GM04503 (cell line): ENCODE data around the gene NLRP6.
"Not testable (repeated sequence)": the region's sequence is repeated elsewhere in the genome, so short reads cannot be mapped to it uniquely, and the experiment has no call there.

Source experiments
- DNase-seq: peaks from one replicate; pipeline ENCODE4 v3.0.0-alpha.2; 2012; ENCODE audit warnings: low read depth

The NLRP6 gene

GRCh38 chr11:278001-278951, at the start of gene NLRP6:
Gene NLRP6, plus strand, starts transcription at chr11:278407. Its CDS starts 163 bp downstream, at chr11:278570.
- no peak for DNase-seq

DNA sequence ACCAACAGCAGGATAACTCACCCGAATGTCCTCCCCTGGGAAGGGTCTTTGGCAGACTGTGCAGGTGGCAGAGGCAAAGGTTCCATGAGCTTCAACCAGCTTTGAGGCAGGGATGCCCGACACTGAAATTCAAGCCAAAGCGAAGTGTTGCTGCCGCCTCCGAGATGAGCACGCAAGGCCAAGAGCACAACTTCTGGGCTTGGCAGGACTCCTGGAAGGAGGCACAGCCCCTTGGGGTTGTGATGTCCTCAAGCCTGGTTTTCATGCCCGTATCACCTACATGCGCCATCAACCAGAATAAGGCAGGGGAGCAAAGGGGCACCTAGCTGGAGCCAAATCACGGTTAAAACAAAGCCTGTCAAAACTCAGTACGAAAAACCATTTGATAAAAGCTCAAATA, 47.8 kb upstream of the NLRP6 start:
- DNase-seq, result no peak

- no peak for DNase-seq
These were observed 45.2 kb upstream of the NLRP6 start for GRCh38 chr11:232783-233565.

DNA sequence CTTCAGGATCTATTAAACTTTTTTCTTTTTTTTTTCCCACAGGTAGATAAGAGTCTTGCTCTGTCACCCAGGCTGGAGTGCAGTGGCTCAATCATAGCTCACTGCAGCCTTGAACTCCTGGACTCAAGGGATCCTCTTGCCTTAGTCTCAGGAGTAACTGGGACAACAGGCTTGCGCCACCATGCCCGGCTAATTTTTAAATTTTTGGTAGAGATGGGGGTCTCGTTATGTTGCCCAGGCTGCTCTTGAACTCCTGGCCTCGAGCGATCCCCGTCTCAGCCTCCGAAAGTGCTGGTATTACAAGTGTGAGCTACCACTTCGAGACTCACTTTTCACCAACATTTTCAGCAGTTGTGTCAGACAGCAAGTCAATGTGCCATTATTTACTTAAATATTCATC, 43.0 kb upstream of the NLRP6 start:
- DNase-seq, result no peak

- DNase-seq, result no peak
These were observed 42.6 kb upstream of the NLRP6 start for GRCh38 chr11:235609-235996.

DNA sequence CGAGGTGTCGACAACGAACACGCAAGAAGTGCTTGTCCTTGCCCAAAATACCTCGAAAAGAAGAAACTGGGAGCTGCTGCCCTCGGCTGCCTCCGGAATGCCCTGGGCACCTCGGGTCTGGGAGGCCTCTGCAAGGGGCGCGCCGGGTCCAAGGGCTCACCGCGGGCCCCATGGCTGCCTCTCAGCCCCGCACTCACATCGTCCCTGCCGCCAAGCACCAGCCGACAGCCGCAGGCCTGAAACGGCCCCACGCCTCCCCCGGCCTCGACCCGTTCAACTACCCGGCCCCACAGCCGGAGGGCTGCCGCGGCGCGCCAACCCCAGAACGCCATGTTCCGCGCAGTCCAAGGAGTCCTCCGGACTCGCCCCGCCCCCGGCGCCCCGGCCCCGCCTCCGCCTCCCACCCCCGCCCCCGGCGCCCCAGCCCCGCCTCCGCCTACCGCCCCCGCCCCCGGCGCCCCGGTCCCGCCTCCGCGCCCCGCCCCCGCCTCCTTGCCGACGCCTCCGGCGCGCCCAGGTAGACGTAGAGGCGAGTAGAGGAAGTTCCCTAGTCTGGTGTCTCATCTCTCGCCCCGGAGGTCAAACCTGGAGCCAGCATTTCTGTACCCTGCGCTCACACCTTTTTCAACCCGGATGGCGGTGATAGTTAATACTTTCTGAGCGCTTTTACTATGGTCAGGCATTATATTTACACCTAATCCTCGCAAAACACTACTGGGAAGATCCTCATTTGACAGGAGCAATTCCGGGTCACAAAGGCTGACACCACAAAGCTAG, 42.0 kb upstream of the NLRP6 start, which contains the start of gene SIRT3:
Gene SIRT3 (minus strand): TSS at position 346 of the 777 bp plus-strand sequence. CDS start 14 bp downstream, at position 332.
- peak; percentile 29 for DNase-seq

DNA sequence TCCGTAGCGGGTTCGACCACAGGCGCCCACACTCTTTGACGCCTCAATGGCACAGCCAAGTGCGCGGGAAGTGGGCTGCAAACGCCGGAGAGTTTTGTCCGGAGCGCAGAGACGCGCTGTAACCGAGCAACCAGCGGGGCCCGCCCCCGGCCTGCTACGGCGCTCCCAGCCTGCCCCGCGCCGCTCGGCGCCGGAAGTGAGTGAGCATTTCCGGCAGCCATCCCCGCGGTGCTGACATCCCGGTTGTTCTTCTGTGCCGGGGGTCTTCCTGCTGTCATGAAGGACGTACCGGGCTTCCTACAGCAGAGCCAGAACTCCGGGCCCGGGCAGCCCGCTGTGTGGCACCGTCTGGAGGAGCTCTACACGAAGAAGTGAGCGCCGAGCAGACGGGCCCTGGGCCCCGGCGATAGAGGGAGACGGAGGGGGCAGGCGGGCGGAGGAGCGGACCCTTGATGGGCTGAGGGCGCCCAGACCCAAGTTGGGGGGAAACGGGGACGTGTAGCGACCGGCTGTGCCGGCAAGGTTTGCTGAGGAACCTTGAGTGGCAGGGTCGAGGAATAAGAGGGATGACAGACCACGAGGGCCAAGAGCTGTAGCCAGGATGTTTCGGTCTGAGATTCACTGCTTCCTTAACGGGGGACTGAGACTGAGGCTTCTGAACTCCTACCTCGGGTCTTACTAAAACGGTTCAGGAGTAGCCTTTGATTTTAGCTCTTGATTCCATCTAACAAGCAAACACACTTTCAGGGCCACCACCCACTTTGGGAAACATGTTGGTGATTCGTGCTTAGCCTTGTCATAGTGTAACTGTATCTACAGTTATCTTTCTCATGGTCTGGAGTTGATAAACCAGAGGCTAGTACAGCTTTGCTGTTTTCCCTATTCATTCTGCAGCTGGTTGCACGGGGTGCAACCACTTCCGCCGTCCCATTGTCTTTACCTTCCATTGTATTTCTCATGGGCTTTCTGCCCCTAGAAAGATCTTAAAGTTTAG, 41.1 kb upstream of the NLRP6 start, which contains the start of gene PSMD13:
Gene PSMD13 (plus strand): TSS at position 203 of the 994 bp plus-strand sequence. CDS start 74 bp downstream, at position 277.
- peak; percentile 27 for DNase-seq

DNA sequence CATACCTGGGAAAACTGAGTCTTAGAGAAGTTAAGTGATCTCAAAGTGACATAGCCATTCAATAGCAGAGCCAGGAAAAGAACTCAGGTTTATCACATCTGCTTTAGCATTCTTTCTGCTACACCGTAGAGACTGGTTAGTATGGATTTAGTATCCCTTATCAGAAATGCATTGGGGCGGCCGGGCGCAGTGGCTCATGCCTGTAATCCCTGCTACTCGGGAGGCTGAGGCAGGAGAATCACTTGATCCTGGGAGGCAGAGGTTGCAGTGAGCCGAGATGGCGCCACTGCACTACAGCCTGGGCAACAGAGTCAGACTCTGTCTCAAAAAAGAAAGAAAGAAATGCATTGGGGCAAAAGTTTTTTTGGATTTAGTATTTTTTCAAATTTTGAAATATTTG, 39.9 kb upstream of the NLRP6 start:
- not testable (repeated sequence) for DNase-seq

DNA sequence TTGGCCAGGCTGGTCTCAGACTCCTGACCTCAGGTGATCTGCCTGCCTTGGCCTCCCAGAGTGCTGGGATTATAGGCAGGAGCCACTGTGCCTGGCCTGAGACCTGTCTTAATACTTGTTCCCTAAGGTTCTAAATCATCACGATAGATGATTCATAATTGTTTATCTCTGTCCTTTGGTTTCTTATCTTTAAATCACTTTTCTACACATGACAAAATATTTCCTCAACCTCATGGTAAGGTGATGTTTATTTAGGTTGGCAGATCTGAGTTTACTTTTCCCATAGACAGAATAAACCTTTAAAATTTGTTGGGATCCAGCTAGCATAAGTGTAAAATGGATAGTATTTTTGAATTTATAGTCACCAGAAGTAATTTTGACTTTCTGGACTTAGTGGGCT, 37.9 kb upstream of the NLRP6 start:
- DNase-seq, result no peak

DNA sequence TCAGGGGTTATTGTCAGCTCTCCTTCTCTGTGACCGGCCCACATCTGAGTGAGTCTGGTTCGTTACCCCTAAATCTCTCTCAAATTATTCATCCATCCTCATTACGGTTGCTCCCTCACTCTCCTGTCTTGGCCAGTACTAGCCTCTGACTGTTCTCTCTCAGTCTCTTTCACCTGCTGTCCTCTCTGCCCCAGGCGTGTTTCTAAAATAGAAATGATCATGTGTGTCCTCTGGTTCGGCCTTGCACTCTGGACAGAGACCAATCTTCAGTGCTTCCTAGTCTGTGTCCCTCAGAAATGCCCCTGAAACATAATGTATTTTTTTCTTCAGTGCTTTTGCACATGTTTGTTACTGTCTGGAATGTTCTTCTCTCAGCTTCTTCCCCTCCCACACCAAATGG, 36.6 kb upstream of the NLRP6 start:
- no peak for DNase-seq

DNA sequence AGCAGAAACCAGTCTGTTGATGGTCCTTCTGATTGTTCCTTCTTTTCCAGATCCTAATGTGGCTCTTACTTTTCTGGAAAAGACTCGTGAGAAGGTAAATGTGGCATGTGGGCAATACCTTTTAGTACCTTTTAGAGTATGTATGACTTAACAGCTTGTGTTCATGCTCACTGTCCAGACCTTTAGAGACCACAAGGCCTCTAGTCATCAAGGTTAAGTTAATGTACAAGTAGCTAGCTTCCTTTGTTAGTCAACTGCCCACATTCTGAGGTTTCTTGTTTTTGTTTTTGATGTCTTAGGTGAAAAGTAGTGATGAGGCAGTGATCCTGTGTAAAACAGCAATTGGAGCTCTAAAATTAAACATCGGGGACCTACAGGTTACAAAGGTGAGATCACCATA, 33.8 kb upstream of the NLRP6 start:
- no peak for DNase-seq

DNA sequence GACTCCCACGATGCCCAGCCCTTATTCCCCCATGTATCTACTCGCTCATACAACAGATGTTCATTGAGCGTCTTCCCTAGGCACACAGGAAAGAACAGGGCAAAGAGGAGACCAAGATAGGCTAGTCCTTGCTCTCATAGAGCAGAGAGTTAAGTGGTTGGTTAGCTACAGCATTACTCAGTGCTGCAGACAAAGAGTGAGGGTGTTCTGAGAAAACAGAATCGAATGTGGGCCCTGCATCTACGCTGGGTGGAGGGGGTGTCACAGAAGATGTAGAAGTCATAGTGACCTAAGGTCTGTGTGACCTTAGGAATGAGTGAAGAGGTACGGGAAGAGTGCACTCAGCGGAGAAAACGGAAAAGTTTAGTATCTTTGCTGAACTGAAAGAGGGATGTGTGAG, 29.1 kb upstream of the NLRP6 start:
- DNase-seq, result no peak

- no peak for DNase-seq
These were observed 27.9 kb upstream of the NLRP6 start for GRCh38 chr11:250274-250673.

DNA sequence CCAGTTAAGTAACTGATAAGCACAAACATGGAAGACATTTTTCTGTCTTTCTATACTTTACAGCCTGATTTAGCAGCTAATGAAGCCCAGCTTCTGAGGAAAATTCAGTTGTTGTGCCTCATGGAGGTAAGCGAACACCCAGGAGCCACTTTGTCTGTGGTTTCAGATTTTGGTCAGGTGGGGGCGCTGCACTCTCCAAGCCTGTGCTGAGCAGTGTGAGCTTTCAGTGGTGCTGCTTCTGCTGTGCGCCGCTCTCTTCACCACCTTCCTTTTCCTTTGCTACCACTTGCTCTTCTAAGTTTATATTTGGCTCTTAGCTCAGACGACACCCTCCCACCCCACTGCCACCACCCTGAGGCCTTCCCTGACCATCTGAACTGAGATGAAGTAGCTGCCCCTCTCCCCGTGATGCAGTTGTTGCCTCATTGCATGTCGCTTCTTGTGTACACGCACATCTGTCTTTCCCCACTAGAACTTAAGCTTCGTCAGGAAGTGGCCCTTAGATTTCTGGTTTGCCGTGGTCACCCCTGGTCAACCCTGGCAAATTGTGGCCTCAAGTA, 27.4 kb upstream of the NLRP6 start:
- DNase-seq, result no peak

GRCh38 chr11:251550-251949, 26.7 kb upstream of the NLRP6 start:
- no peak for DNase-seq

DNA sequence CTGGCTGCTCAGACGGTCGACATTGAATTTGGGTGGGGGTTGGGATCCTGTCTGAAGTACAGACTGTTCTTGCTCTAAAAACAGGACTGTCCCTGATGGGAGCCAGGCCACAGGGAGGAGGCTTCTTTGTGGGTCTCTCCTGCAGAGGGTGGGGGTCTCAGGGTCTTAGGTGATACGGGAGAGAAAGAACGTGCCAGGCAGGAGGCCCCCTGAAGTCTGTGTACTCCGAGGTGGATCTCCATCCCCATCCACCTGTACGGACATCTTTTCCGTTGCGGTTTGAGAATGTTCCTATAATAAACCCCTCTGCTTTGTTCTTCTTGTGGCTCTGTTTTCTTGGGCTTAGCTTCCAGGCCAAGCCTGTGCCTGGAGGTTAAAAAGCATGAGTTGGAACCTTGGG, 25.5 kb upstream of the NLRP6 start:
- DNase-seq, result no peak

- DNase-seq, result no peak
These were observed 24.9 kb upstream of the NLRP6 start for GRCh38 chr11:253160-253885.

DNA sequence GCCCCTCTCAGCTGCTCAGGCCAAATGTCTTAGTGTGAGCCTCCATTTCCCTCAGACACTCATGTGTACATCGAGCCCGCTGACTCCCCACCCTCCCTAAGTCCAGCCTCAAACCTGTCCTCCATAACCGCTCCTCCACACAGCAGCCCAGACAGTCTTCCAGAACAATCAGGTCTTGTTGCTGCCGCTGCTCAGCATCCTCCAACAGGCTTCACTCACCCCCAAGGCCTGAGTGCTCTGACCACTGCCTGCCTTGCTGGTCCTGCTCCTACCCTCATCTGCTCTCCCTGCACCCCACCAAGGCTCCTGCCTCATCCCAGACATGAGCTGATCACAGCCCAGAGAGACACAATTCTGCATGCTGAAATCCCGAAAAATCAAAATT, 24.3 kb upstream of the NLRP6 start:
- DNase-seq, result no peak

DNA sequence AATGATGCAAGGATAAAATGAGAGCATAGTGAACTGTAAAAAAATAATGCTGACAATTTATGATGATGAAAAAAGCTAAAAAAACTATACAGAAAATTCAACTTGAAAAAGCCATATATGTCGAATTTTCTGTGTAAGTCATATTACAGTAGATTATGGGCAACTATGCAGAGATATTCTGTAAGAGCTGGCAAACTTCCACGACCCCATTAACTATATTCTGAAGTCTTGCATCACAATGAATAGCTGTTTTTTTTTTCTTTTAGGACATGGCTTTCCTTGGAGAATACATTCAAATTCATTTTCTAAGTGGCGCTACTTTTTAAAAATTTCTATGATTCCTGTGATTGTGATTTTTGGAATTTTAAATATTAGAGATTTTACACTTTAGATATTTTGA, 23.0 kb upstream of the NLRP6 start:
- no peak for DNase-seq

- DNase-seq, result no peak
These were observed 22.4 kb upstream of the NLRP6 start for GRCh38 chr11:255816-256215.
